Suprapubic skin (tissue), 4 donors: ENCODE measurements around the gene GRIK3.

ENCODE experiments used
- CTCF ChIP-seq, 2 donors: fragments of 200-600 bp in 1 of 2; fragments of 450-650 bp in 1 of 2; sonication (generic) in 1 of 2; IDR thresholded peaks; one replicate each; pipeline ENCODE4 v1.5.1; 2016 to 2019; ENCODE audit warnings: antibody characterized with exemption in 2 of 2, mild to moderate bottlenecking in 1 of 2, moderate library complexity in 1 of 2
- POLR2A ChIP-seq, 2 donors: fragments of 450-650 bp; IDR thresholded peaks; one replicate each; pipeline ENCODE4 v1.6.1; 2017; ENCODE audit warnings: antibody characterized with exemption in 2 of 2, mild to moderate bottlenecking in 2 of 2, moderate library complexity in 2 of 2
- POLR2AphosphoS5 ChIP-seq, 3 donors: sonication (generic); formaldehyde crosslinking; IDR thresholded peaks; one replicate each; pipeline ENCODE4 v1.6.1; 2017; ENCODE audit warnings: antibody characterized with exemption in 3 of 3

GRCh38 chr1:36796106-36796590 is 238.2 kb downstream of the GRIK3 start:
- TF ChIP-seq POLR2A (IDR thresholded peaks at IDR 0.05) = no peak
- no peak for TF ChIP-seq CTCF (IDR thresholded peaks at IDR 0.05)
- TF ChIP-seq POLR2AphosphoS5 (IDR thresholded peaks at IDR 0.05) = no peak
